Lower lobe of right lung (tissue), 2 donors: ENCODE data around the gene PPP3CA. TPM values are rescaled to one million over a fixed set of nuclear protein-coding genes. Genes with fewer than 3 reads are reported as not detected.

Source experiments
- ATAC-seq, 2 donors: fragments of 200-7000 bp; cut with Tn5 transposase; one replicate each; pipeline ENCODE4 v1.9.1; 2020 to 2022; ENCODE audit warnings: mild to moderate bottlenecking in 2 of 2, moderate library complexity in 2 of 2
- DNase-seq: peaks from one replicate; pipeline ENCODE4 v3.0.0-alpha.2; 2020
- H3K27ac ChIP-seq: fragments of 200-600 bp; one replicate; pipeline ENCODE4 v1.8.0; 2022
- H3K27me3 ChIP-seq: fragments of 200-600 bp; one replicate; pipeline ENCODE4 v1.8.0; 2022; ENCODE audit warnings: low read depth
- H3K36me3 ChIP-seq: fragments of 200-600 bp; one replicate; pipeline ENCODE4 v1.8.0; 2022; ENCODE audit warnings: mild to moderate bottlenecking
- H3K4me1 ChIP-seq: fragments of 200-600 bp; one replicate; pipeline ENCODE4 v1.8.0; 2022
- H3K4me3 ChIP-seq: fragments of 200-600 bp; one replicate; pipeline ENCODE4 v1.8.0; 2022; ENCODE audit warnings: mild to moderate bottlenecking
- H3K9me3 ChIP-seq: fragments of 200-600 bp; one replicate; pipeline ENCODE4 v1.8.0; 2022
- intact Hi-C: fragments of 100-400 bp; cut with DNase I; formaldehyde crosslinking; loops from one replicate; pipeline ENCODE4 v1.11.0; 2022
- total RNA-seq: library from RNA; stranded (reverse); fragmentation: NEBNext Ultra II Directional; extraction: Animal tissue kit (Norgen Biotek cat#: 25700); gene quantifications from one replicate; pipeline ENCODE4 v1.2.1, GENCODE V29; 2021
- TF ChIP-seq, protein P1 (sequence below): fragments of 200-600 bp; IDR thresholded peaks from one replicate; pipeline ENCODE4 v1.8.0; 2022; ENCODE audit warnings: antibody characterized with exemption, mild to moderate bottlenecking
- donor health status: DM: no; HTN: yes; CAD: no; lungs with severe emphysema.

The PPP3CA gene
- total RNA-seq, 1 donor from 2014 or later: 50.2 TPM

DNA sequence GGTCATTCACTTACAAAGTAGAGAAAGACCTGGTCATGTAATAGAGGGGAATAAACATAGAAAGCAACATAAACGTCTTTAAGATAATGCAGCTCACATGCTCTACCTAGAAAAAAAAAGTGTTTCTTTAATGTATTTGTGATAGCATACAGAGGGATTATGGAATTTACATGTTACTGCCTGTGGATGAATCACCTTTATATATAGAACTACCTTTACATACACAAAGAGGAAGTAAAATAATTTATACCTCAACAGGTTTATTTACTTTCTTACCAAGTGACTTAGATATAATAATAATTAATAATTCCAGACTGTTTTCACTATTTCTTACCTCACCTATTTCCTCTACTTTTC, 81.5 kb downstream of the PPP3CA start:
- TF ChIP-seq, protein P1, sequence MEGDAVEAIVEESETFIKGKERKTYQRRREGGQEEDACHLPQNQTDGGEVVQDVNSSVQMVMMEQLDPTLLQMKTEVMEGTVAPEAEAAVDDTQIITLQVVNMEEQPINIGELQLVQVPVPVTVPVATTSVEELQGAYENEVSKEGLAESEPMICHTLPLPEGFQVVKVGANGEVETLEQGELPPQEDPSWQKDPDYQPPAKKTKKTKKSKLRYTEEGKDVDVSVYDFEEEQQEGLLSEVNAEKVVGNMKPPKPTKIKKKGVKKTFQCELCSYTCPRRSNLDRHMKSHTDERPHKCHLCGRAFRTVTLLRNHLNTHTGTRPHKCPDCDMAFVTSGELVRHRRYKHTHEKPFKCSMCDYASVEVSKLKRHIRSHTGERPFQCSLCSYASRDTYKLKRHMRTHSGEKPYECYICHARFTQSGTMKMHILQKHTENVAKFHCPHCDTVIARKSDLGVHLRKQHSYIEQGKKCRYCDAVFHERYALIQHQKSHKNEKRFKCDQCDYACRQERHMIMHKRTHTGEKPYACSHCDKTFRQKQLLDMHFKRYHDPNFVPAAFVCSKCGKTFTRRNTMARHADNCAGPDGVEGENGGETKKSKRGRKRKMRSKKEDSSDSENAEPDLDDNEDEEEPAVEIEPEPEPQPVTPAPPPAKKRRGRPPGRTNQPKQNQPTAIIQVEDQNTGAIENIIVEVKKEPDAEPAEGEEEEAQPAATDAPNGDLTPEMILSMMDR: no peak
- intact Hi-C loops: no loop called here
- no peak for ATAC-seq
- Histone ChIP-seq H3K4me1 (peaks cover 16% of the 10 kb centered on the region), H3K27ac (no peak overlapping the region), H3K9me3 (no peaks in the 10 kb centered on the region), H3K4me3 (no peak overlapping the region), H3K27me3 (no peaks in the 10 kb centered on the region), H3K36me3 (no peaks in the 10 kb centered on the region)
- DNase-seq: no peak

DNA sequence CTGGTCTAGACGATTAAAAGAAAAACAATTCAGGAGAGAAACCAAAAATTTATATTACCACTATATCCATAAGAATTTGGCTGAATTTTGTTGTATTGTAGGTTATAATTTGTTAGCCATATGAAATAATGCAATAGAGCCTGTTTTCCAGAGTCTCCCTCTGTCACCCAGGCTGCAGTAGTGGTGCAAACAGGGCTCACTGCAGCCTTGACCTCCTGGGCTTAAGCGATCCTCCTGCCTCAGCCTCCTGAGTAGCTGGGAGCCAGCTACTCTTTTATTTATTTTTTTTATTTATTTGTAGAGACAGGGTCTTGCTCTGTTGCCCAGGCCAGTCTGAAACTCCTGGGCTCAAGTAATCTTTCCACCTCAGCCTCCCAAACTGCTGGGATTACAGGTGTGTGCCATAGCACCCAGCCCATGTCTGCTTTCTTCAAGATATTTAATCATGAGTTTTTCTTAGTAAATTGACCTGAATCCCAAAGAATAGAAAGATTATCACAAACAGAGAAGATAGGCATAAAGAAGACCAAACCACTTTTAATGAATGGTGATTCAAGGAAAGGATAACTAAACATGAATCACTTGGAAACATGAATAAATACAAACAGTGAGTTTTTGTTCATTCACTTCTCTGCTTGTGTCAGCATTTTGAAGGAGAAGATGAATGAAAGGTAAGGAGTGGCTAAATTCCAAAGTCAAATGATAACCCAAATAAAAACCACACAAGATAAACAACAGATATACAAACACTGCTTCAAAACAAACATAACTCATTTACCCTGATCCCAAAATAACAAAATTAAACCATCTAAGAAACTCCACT, 82.1 kb downstream of the PPP3CA start:
- Histone ChIP-seq H3K4me1 (peaks cover 21% of the 10 kb centered on the region), H3K36me3 (no peaks in the 10 kb centered on the region), H3K4me3 (no peak overlapping the region), H3K27ac (no peak overlapping the region), H3K27me3 (no peaks in the 10 kb centered on the region), H3K9me3 (no peaks in the 10 kb centered on the region)
- ATAC-seq (no peak), DNase-seq (no peak)
- TF ChIP-seq, protein P1: no peak
- intact Hi-C loops: no loop called here

DNA sequence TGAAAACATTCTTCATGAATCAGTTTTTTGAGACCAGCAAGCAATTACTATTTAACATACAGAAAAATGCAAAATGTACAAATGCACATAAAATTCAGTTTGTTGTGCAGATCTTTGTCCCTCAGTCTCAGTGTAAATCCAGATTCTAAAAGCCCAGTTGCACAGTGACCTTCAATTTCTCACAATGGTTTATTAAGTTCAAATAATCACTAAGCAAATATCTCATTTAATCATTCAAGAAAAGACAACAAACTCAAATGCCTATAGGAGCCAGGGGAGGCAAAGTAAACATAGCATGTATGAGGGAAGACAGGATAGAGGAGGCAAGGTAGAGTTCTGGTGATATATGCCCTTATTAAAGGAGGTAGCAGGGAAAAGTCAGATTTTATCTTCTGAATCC, 82.8 kb downstream of the PPP3CA start:
- Histone ChIP-seq H3K9me3 (no peaks in the 10 kb centered on the region), H3K4me3 (no peak overlapping the region), H3K27me3 (no peaks in the 10 kb centered on the region), H3K4me1 (peaks cover 27% of the 10 kb centered on the region), H3K36me3 (no peaks in the 10 kb centered on the region), H3K27ac (no peak overlapping the region)
- DNase-seq (no peak), ATAC-seq (no peak)
- intact Hi-C loops: no loop called here
- TF ChIP-seq, protein P1: no peak

DNA sequence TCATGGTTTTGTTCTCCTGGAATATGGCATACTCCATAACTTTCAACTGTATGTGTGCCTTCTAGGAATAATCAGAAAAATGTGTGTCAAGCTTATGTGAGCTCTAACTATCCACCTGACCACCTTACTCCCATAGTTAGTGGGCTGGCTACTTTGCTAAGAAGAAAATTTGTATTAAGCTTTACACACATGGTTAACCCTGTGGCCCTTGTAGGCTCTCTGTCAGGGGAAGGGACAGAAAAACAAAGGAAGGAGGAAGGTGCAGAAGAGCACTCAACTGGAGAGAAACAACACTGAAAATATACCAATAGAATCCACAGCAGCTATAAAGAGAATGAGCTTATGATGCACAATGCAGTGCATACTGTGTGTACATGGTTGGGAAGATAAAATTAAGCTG, 84.6 kb downstream of the PPP3CA start:
- Histone ChIP-seq H3K9me3 (no peaks in the 10 kb centered on the region), H3K27me3 (no peaks in the 10 kb centered on the region), H3K27ac (no peak overlapping the region), H3K4me3 (no peak overlapping the region), H3K4me1 (peaks cover 37% of the 10 kb centered on the region), H3K36me3 (no peaks in the 10 kb centered on the region)
- intact Hi-C loops: no loop called here
- no peak for ATAC-seq
- DNase-seq: no peak
- TF ChIP-seq, protein P1: no peak

DNA sequence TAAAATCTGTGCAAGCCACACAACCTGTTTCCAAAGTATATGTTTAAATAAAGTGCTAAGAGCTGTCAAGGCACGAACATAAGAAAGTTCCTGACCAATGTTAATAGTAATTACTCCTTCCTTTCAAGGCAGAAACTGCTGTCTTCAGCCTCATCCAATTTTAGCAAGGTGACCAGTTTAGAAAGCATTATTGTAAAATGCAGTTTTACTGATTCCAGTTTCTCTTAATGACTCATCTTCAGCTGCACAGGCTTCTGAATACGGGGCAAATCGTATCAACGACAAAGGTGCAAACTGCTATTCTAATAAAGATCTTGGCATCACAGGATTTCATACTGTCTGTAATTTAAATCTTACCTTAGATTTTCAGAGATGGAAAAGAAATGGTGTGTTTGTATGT, 87.5 kb downstream of the PPP3CA start:
- Histone ChIP-seq H3K4me1 (peaks cover 44% of the 10 kb centered on the region), H3K4me3 (no peak overlapping the region), H3K9me3 (no peaks in the 10 kb centered on the region), H3K27me3 (no peaks in the 10 kb centered on the region), H3K27ac (no peak overlapping the region), H3K36me3 (no peaks in the 10 kb centered on the region)
- ATAC-seq: no peak
- TF ChIP-seq, protein P1: no peak
- DNase-seq: no peak
- intact Hi-C loops: no loop called here
